Epithelial cell of prostate (primary cell): ENCODE data around the gene ASXL1.
"Not testable (repeated sequence)": the region's sequence is repeated elsewhere in the genome, so short reads cannot be mapped to it uniquely, and the experiment has no call there.

Source experiments
- DNase-seq: peaks from one replicate; pipeline ENCODE4 v3.0.0-alpha.2; 2011; ENCODE audit warnings: low read depth, low spot score
- H3K27ac ChIP-seq: fragments of 450-650 bp; 2 replicates; pipeline ENCODE4 v1.5.1; 2017; ENCODE audit warnings: mild to moderate bottlenecking

ASXL1 gene

GRCh38 chr20:32358883-32359632 lies 927 bp downstream of the ASXL1 start:
- H3K27ac ChIP-seq, result peak overlapping the region; percentile 83
- no peak for DNase-seq

GRCh38 chr20:32359633-32360332 lies 1.7 kb downstream of the ASXL1 start:
- H3K27ac ChIP-seq, result peak overlapping the region; percentile 83
- no peak for DNase-seq

GRCh38 chr20:32360333-32360634 lies 2.2 kb downstream of the ASXL1 start:
- H3K27ac ChIP-seq, result no peak overlapping the region

GRCh38 chr20:32362901-32363364 lies 4.8 kb downstream of the ASXL1 start:
- DNase-seq, result no peak
- no peak overlapping the region for H3K27ac ChIP-seq

More at GRCh38 chr20:32360333-32360634, 2.2 kb downstream of the ASXL1 start:
- no peak for DNase-seq

GRCh38 chr20:32363492-32363891 lies 5.4 kb downstream of the ASXL1 start:
- DNase-seq, result no peak
- H3K27ac ChIP-seq, result no peak overlapping the region

GRCh38 chr20:32364554-32365208 lies 6.5 kb downstream of the ASXL1 start:
- no peak overlapping the region for H3K27ac ChIP-seq
- no peak for DNase-seq

- no peak overlapping the region for H3K27ac ChIP-seq
- no peak for DNase-seq
These were observed 7.4 kb downstream of the ASXL1 start for GRCh38 chr20:32365564-32365963.

GRCh38 chr20:32366380-32366779 lies 8.2 kb downstream of the ASXL1 start:
- DNase-seq, result no peak
- H3K27ac ChIP-seq, result no peak overlapping the region

- H3K27ac ChIP-seq, result no peak overlapping the region
- no peak for DNase-seq
These were observed 10.2 kb downstream of the ASXL1 start for GRCh38 chr20:32368323-32368722.

- DNase-seq, result no peak
- H3K27ac ChIP-seq, result no peak overlapping the region
These were observed 10.8 kb downstream of the ASXL1 start for GRCh38 chr20:32368925-32369324.

GRCh38 chr20:32370897-32371296 lies 12.8 kb downstream of the ASXL1 start:
- DNase-seq, result no peak
- no peak overlapping the region for H3K27ac ChIP-seq

GRCh38 chr20:32378461-32378860 lies 20.3 kb downstream of the ASXL1 start:
- no peak overlapping the region for H3K27ac ChIP-seq
- DNase-seq, result no peak

- not testable (repeated sequence) for DNase-seq, H3K27ac ChIP-seq
These were observed 21.9 kb downstream of the ASXL1 start for GRCh38 chr20:32380037-32380436.

- H3K27ac ChIP-seq, result no peak overlapping the region
- no peak for DNase-seq
These were observed 22.6 kb downstream of the ASXL1 start for GRCh38 chr20:32380745-32381144.

- DNase-seq, result no peak
- no peak overlapping the region for H3K27ac ChIP-seq
These were observed 24.2 kb downstream of the ASXL1 start for GRCh38 chr20:32382102-32382950.

GRCh38 chr20:32383441-32383840 lies 25.3 kb downstream of the ASXL1 start:
- DNase-seq, H3K27ac ChIP-seq: not testable (repeated sequence)

- no peak for DNase-seq
- no peak overlapping the region for H3K27ac ChIP-seq
These were observed 27.4 kb downstream of the ASXL1 start for GRCh38 chr20:32385541-32385940.

- no peak overlapping the region for H3K27ac ChIP-seq
- DNase-seq, result no peak
These were observed 28.0 kb downstream of the ASXL1 start for GRCh38 chr20:32386091-32386490.

GRCh38 chr20:32387252-32387651 lies 29.1 kb downstream of the ASXL1 start:
- DNase-seq, result no peak

GRCh38 chr20:32391003-32391402 lies 32.9 kb downstream of the ASXL1 start:
- peak overlapping the region; percentile 10 for H3K27ac ChIP-seq
- DNase-seq, result peak; percentile 6

More at GRCh38 chr20:32387252-32387651, 29.1 kb downstream of the ASXL1 start:
- no peak overlapping the region for H3K27ac ChIP-seq
